Measurements from ENCODE around the gene FOXE3.

FOXE3 gene

GRCh38 chr1:47439819-47440598 lies 23.9 kb downstream of the FOXE3 start:
- Histone ChIP-seq H3K27me3 (ENCODE audit: control insufficient read depth in 2 of 2, insufficient read depth in 2 of 2, low read length in 2 of 2) (peaks cover 12 to 28% of the 10 kb centered on the region in 2 donors), H3K4me3 (ENCODE audit: low read length in 2 of 2) (peak overlapping the region; percentile 70 to 87), H3K9ac (ENCODE audit: low read depth in 1 of 2, low read length in 2 of 2) (peak overlapping the region; percentile 83 to 94), H3K4me1 (ENCODE audit: control insufficient read depth in 2 of 2, insufficient read depth in 2 of 2, low read length in 2 of 2) (peaks cover 14 to 27% of the 10 kb centered on the region in 2 donors), H3K27ac (ENCODE audit: low read depth in 2 of 2, low read length in 2 of 2) (peak overlapping the region; percentile 91 to 96), H3K36me3 (ENCODE audit: control insufficient read depth in 2 of 2, insufficient read depth in 2 of 2, low read length in 2 of 2) (no peaks in the 10 kb centered on the region), H3K9me3 (ENCODE audit: control insufficient read depth in 2 of 2, low read length in 2 of 2) (no peaks in the 10 kb centered on the region)

- no peaks in the 10 kb centered on the region for H3K36me3 ChIP-seq (ENCODE audit: control insufficient read depth in 2 of 2, insufficient read depth in 2 of 2, low read length in 2 of 2)
- peaks cover 20 to 31% of the 10 kb centered on the region in 2 donors for H3K4me1 ChIP-seq (ENCODE audit: control insufficient read depth in 2 of 2, insufficient read depth in 2 of 2, low read length in 2 of 2)
- no peaks in the 10 kb centered on the region for H3K9me3 ChIP-seq (ENCODE audit: control insufficient read depth in 2 of 2, low read length in 2 of 2)
- peak overlapping the region; percentile 70 to 87 for H3K4me3 ChIP-seq (ENCODE audit: low read length in 2 of 2)
- H3K27ac ChIP-seq (ENCODE audit: low read depth in 2 of 2, low read length in 2 of 2), result peak overlapping the region; percentile 65 to 96
- peaks cover 18 to 30% of the 10 kb centered on the region in 2 donors for H3K27me3 ChIP-seq (ENCODE audit: control insufficient read depth in 2 of 2, insufficient read depth in 2 of 2, low read length in 2 of 2)
- H3K9ac ChIP-seq (ENCODE audit: low read depth in 1 of 2, low read length in 2 of 2), result peak overlapping the region; percentile 83 to 94
Observed at GRCh38 chr1:47440599-47441081, 24.6 kb downstream of the FOXE3 start.

GRCh38 chr1:47441450-47442106 lies 25.5 kb downstream of the FOXE3 start:
- Histone ChIP-seq H3K4me3 (ENCODE audit: low read length in 2 of 2) (peak overlapping the region; percentile 70 to 87), H3K4me1 (ENCODE audit: control insufficient read depth in 2 of 2, insufficient read depth in 2 of 2, low read length in 2 of 2) (peaks cover 23 to 30% of the 10 kb centered on the region in 2 donors), H3K36me3 (ENCODE audit: control insufficient read depth in 2 of 2, insufficient read depth in 2 of 2, low read length in 2 of 2) (no peaks in the 10 kb centered on the region), H3K27me3 (ENCODE audit: control insufficient read depth in 2 of 2, insufficient read depth in 2 of 2, low read length in 2 of 2) (peaks cover 26 to 32% of the 10 kb centered on the region in 2 donors), H3K27ac (ENCODE audit: low read depth in 2 of 2, low read length in 2 of 2) (peak overlapping the region; percentile 65 to 96), H3K9ac (ENCODE audit: low read depth in 1 of 2, low read length in 2 of 2) (peak overlapping the region; percentile 83 to 94), H3K9me3 (ENCODE audit: control insufficient read depth in 2 of 2, low read length in 2 of 2) (no peaks in the 10 kb centered on the region)

- peaks cover 28 to 38% of the 10 kb centered on the region in 2 donors for H3K27me3 ChIP-seq (ENCODE audit: control insufficient read depth in 2 of 2, insufficient read depth in 2 of 2, low read length in 2 of 2)
- H3K9me3 ChIP-seq (ENCODE audit: control insufficient read depth in 2 of 2, low read length in 2 of 2), result no peaks in the 10 kb centered on the region
- peak overlapping the region; percentile 83 to 94 for H3K9ac ChIP-seq (ENCODE audit: low read depth in 1 of 2, low read length in 2 of 2)
- peak overlapping the region; percentile 70 to 87 for H3K4me3 ChIP-seq (ENCODE audit: low read length in 2 of 2)
- peak overlapping the region; percentile 65 to 96 for H3K27ac ChIP-seq (ENCODE audit: low read depth in 2 of 2, low read length in 2 of 2)
- peaks cover 0 to 3% of the 10 kb centered on the region in 2 donors for H3K36me3 ChIP-seq (ENCODE audit: control insufficient read depth in 2 of 2, insufficient read depth in 2 of 2, low read length in 2 of 2)
- peaks cover 21 to 26% of the 10 kb centered on the region in 2 donors for H3K4me1 ChIP-seq (ENCODE audit: control insufficient read depth in 2 of 2, insufficient read depth in 2 of 2, low read length in 2 of 2)
Observed at GRCh38 chr1:47442202-47442601, 26.1 kb downstream of the FOXE3 start.

- peaks cover 28 to 42% of the 10 kb centered on the region in 2 donors for H3K27me3 ChIP-seq (ENCODE audit: control insufficient read depth in 2 of 2, insufficient read depth in 2 of 2, low read length in 2 of 2)
- peaks cover 0 to 5% of the 10 kb centered on the region in 2 donors for H3K36me3 ChIP-seq (ENCODE audit: control insufficient read depth in 2 of 2, insufficient read depth in 2 of 2, low read length in 2 of 2)
- no peaks in the 10 kb centered on the region for H3K9me3 ChIP-seq (ENCODE audit: control insufficient read depth in 2 of 2, low read length in 2 of 2)
- peak overlapping the region; percentile 71 to 87 for H3K4me3 ChIP-seq (ENCODE audit: low read length in 2 of 2)
- peak overlapping the region; percentile 70 to 94 for H3K9ac ChIP-seq (ENCODE audit: low read depth in 1 of 2, low read length in 2 of 2)
- peaks cover 21 to 26% of the 10 kb centered on the region in 2 donors for H3K4me1 ChIP-seq (ENCODE audit: control insufficient read depth in 2 of 2, insufficient read depth in 2 of 2, low read length in 2 of 2)
- H3K27ac ChIP-seq (ENCODE audit: low read depth in 2 of 2, low read length in 2 of 2), result peak overlapping the region; percentile 32 to 96
Observed at GRCh38 chr1:47442842-47443529, 26.9 kb downstream of the FOXE3 start.

GRCh38 chr1:47443530-47444296 lies 27.6 kb downstream of the FOXE3 start:
- H3K36me3 ChIP-seq (ENCODE audit: control insufficient read depth in 2 of 2, insufficient read depth in 2 of 2, low read length in 2 of 2), result peaks cover 0 to 5% of the 10 kb centered on the region in 2 donors
- H3K9ac ChIP-seq (ENCODE audit: low read depth in 1 of 2, low read length in 2 of 2), result peak overlapping the region; percentile 70 to 94
- peaks cover 21 to 28% of the 10 kb centered on the region in 2 donors for H3K4me1 ChIP-seq (ENCODE audit: control insufficient read depth in 2 of 2, insufficient read depth in 2 of 2, low read length in 2 of 2)
- no peaks in the 10 kb centered on the region for H3K9me3 ChIP-seq (ENCODE audit: control insufficient read depth in 2 of 2, low read length in 2 of 2)
- peaks cover 28 to 48% of the 10 kb centered on the region in 2 donors for H3K27me3 ChIP-seq (ENCODE audit: control insufficient read depth in 2 of 2, insufficient read depth in 2 of 2, low read length in 2 of 2)
- H3K27ac ChIP-seq (ENCODE audit: low read depth in 2 of 2, low read length in 2 of 2), result peak overlapping the region; percentile 35 to 50
- H3K4me3 ChIP-seq (ENCODE audit: low read length in 2 of 2), result peak overlapping the region; percentile 71 to 87

- peaks cover 0 to 5% of the 10 kb centered on the region in 2 donors for H3K36me3 ChIP-seq (ENCODE audit: control insufficient read depth in 2 of 2, insufficient read depth in 2 of 2, low read length in 2 of 2)
- H3K27me3 ChIP-seq (ENCODE audit: control insufficient read depth in 2 of 2, insufficient read depth in 2 of 2, low read length in 2 of 2), result peaks cover 29 to 53% of the 10 kb centered on the region in 2 donors
- peaks cover 21 to 28% of the 10 kb centered on the region in 2 donors for H3K4me1 ChIP-seq (ENCODE audit: control insufficient read depth in 2 of 2, insufficient read depth in 2 of 2, low read length in 2 of 2)
- no peaks in the 10 kb centered on the region for H3K9me3 ChIP-seq (ENCODE audit: control insufficient read depth in 2 of 2, low read length in 2 of 2)
- H3K9ac ChIP-seq (ENCODE audit: low read depth in 1 of 2, low read length in 2 of 2), result peak overlapping the region; percentile 70 to 94
- H3K27ac ChIP-seq (ENCODE audit: low read depth in 2 of 2, low read length in 2 of 2), result peak overlapping the region; percentile 35 to 50
- peak overlapping the region; percentile 67 to 71 for H3K4me3 ChIP-seq (ENCODE audit: low read length in 2 of 2)
Observed at GRCh38 chr1:47444297-47444561, 28.1 kb downstream of the FOXE3 start.

- H3K27me3 ChIP-seq (ENCODE audit: control insufficient read depth in 2 of 2, insufficient read depth in 2 of 2, low read length in 2 of 2), result peaks cover 30 to 53% of the 10 kb centered on the region in 2 donors
- H3K4me3 ChIP-seq (ENCODE audit: low read length in 2 of 2), result peak overlapping the region; percentile 67 to 71
Observed at GRCh38 chr1:47444562-47445465, 28.7 kb downstream of the FOXE3 start.

More at GRCh38 chr1:47444562-47445465, 28.7 kb downstream of the FOXE3 start:
- Histone ChIP-seq H3K36me3 (ENCODE audit: control insufficient read depth in 2 of 2, insufficient read depth in 2 of 2, low read length in 2 of 2) (peaks cover 0 to 5% of the 10 kb centered on the region in 2 donors), H3K27ac (ENCODE audit: low read depth in 2 of 2, low read length in 2 of 2) (peak overlapping the region; percentile 35 to 50), H3K4me1 (ENCODE audit: control insufficient read depth in 2 of 2, insufficient read depth in 2 of 2, low read length in 2 of 2) (peaks cover 21 to 28% of the 10 kb centered on the region in 2 donors), H3K9ac (ENCODE audit: low read depth in 1 of 2, low read length in 2 of 2) (peak overlapping the region; percentile 70 to 94), H3K9me3 (ENCODE audit: control insufficient read depth in 2 of 2, low read length in 2 of 2) (no peaks in the 10 kb centered on the region)
